Measurements from ENCODE around the gene EYA2.
"Not testable (repeated sequence)": the region's sequence is repeated elsewhere in the genome, so short reads cannot be mapped to it uniquely, and the experiment has no call there.

GRCh38 chr20:46922841-46923240 is 28.2 kb downstream of the EYA2 start:
- TF ChIP-seq CTCF (conservative IDR thresholded peaks at IDR 0.05); ZFX (IDR thresholded peaks at IDR 0.05): not testable (repeated sequence)

Data from C4-2B (cell line).